ENCODE results near the gene MTUS2. TPM values are rescaled to one million over a fixed set of nuclear protein-coding genes. Genes with fewer than 3 reads are reported as not detected.

Gene MTUS2
- total RNA-seq, 1 experiment from 2014 or later = 0.17 TPM

GRCh38 chr13:29435125-29435911 lies 615.2 kb downstream of the MTUS2 start:
- no peak overlapping the region for H3K4me3 ChIP-seq (ENCODE audit: insufficient read depth, low read depth, low read length)
- no peaks in the 10 kb centered on the region for H3K36me3 ChIP-seq (replicated peaks; ENCODE audit: control insufficient read depth, insufficient read depth, low read length)
- H3K27me3 ChIP-seq (ENCODE audit: control insufficient read depth, insufficient read depth, low read length) = no peaks in the 10 kb centered on the region
- no peak for DNase-seq

GRCh38 chr13:29436291-29436690 lies 616.2 kb downstream of the MTUS2 start:
- no peak overlapping the region for H3K4me3 ChIP-seq (ENCODE audit: insufficient read depth, low read depth, low read length)
- no peaks in the 10 kb centered on the region for H3K27me3 ChIP-seq (ENCODE audit: control insufficient read depth, insufficient read depth, low read length)
- no peak for DNase-seq
- no peaks in the 10 kb centered on the region for H3K36me3 ChIP-seq (replicated peaks; ENCODE audit: control insufficient read depth, insufficient read depth, low read length)

GRCh38 chr13:29436721-29437280 lies 616.7 kb downstream of the MTUS2 start:
- Histone ChIP-seq H3K27me3 (ENCODE audit: control insufficient read depth, insufficient read depth, low read length) (no peaks in the 10 kb centered on the region), H3K36me3 (replicated peaks; ENCODE audit: control insufficient read depth, insufficient read depth, low read length) (no peaks in the 10 kb centered on the region), H3K4me3 (ENCODE audit: insufficient read depth, low read depth, low read length) (no peak overlapping the region)
- no peak for DNase-seq

GRCh38 chr13:29438769-29439168 lies 618.6 kb downstream of the MTUS2 start:
- Histone ChIP-seq H3K36me3 (replicated peaks; ENCODE audit: control insufficient read depth, insufficient read depth, low read length) (no peaks in the 10 kb centered on the region), H3K4me3 (ENCODE audit: insufficient read depth, low read depth, low read length) (no peak overlapping the region), H3K27me3 (ENCODE audit: control insufficient read depth, insufficient read depth, low read length) (no peaks in the 10 kb centered on the region)
- no peak for DNase-seq

GRCh38 chr13:29439601-29440388 lies 619.7 kb downstream of the MTUS2 start:
- Histone ChIP-seq H3K36me3 (replicated peaks; ENCODE audit: control insufficient read depth, insufficient read depth, low read length) (no peaks in the 10 kb centered on the region), H3K27me3 (ENCODE audit: control insufficient read depth, insufficient read depth, low read length) (no peaks in the 10 kb centered on the region), H3K4me3 (ENCODE audit: insufficient read depth, low read depth, low read length) (no peak overlapping the region)
- no peak for DNase-seq

GRCh38 chr13:29441306-29441705 lies 621.2 kb downstream of the MTUS2 start:
- no peak for DNase-seq
- H3K4me3 ChIP-seq (ENCODE audit: insufficient read depth, low read depth, low read length) = no peak overlapping the region

GRCh38 chr13:29446016-29446415 lies 625.9 kb downstream of the MTUS2 start:
- no peaks in the 10 kb centered on the region for H3K27me3 ChIP-seq (ENCODE audit: control insufficient read depth, insufficient read depth, low read length)

More at GRCh38 chr13:29441306-29441705, 621.2 kb downstream of the MTUS2 start:
- H3K36me3 ChIP-seq (replicated peaks; ENCODE audit: control insufficient read depth, insufficient read depth, low read length) = no peaks in the 10 kb centered on the region
- H3K27me3 ChIP-seq (ENCODE audit: control insufficient read depth, insufficient read depth, low read length) = no peaks in the 10 kb centered on the region

GRCh38 chr13:29448174-29448573 lies 628.0 kb downstream of the MTUS2 start:
- Histone ChIP-seq H3K4me3 (ENCODE audit: insufficient read depth, low read depth, low read length) (no peak overlapping the region), H3K36me3 (replicated peaks; ENCODE audit: control insufficient read depth, insufficient read depth, low read length) (no peaks in the 10 kb centered on the region), H3K27me3 (ENCODE audit: control insufficient read depth, insufficient read depth, low read length) (no peaks in the 10 kb centered on the region)
- no peak for DNase-seq

More at GRCh38 chr13:29446016-29446415, 625.9 kb downstream of the MTUS2 start:
- no peaks in the 10 kb centered on the region for H3K36me3 ChIP-seq (replicated peaks; ENCODE audit: control insufficient read depth, insufficient read depth, low read length)
- no peak for DNase-seq
- no peak overlapping the region for H3K4me3 ChIP-seq (ENCODE audit: insufficient read depth, low read depth, low read length)

- H3K27me3 ChIP-seq (ENCODE audit: control insufficient read depth, insufficient read depth, low read length) = no peaks in the 10 kb centered on the region
- H3K36me3 ChIP-seq (replicated peaks; ENCODE audit: control insufficient read depth, insufficient read depth, low read length) = no peaks in the 10 kb centered on the region
- no peak for DNase-seq
- H3K4me3 ChIP-seq (ENCODE audit: insufficient read depth, low read depth, low read length) = no peak overlapping the region
These were observed 629.6 kb downstream of the MTUS2 start for GRCh38 chr13:29449726-29450125.

- DNase-seq = no peak
- H3K36me3 ChIP-seq (replicated peaks; ENCODE audit: control insufficient read depth, insufficient read depth, low read length) = no peaks in the 10 kb centered on the region
- no peaks in the 10 kb centered on the region for H3K27me3 ChIP-seq (ENCODE audit: control insufficient read depth, insufficient read depth, low read length)
- H3K4me3 ChIP-seq (ENCODE audit: insufficient read depth, low read depth, low read length) = no peak overlapping the region
These were observed 631.8 kb downstream of the MTUS2 start for GRCh38 chr13:29451976-29452375.

- Histone ChIP-seq H3K36me3 (replicated peaks; ENCODE audit: control insufficient read depth, insufficient read depth, low read length) (no peaks in the 10 kb centered on the region), H3K4me3 (ENCODE audit: insufficient read depth, low read depth, low read length) (no peak overlapping the region), H3K27me3 (ENCODE audit: control insufficient read depth, insufficient read depth, low read length) (no peaks in the 10 kb centered on the region)
- no peak for DNase-seq
These were observed 632.9 kb downstream of the MTUS2 start for GRCh38 chr13:29452773-29453616.

- no peaks in the 10 kb centered on the region for H3K27me3 ChIP-seq (ENCODE audit: control insufficient read depth, insufficient read depth, low read length)
- no peak for DNase-seq
- no peak overlapping the region for H3K4me3 ChIP-seq (ENCODE audit: insufficient read depth, low read depth, low read length)
- no peaks in the 10 kb centered on the region for H3K36me3 ChIP-seq (replicated peaks; ENCODE audit: control insufficient read depth, insufficient read depth, low read length)
These were observed 633.5 kb downstream of the MTUS2 start for GRCh38 chr13:29453617-29454011.

GRCh38 chr13:29454931-29455481 lies 634.9 kb downstream of the MTUS2 start:
- H3K4me3 ChIP-seq (ENCODE audit: insufficient read depth, low read depth, low read length) = no peak overlapping the region
- DNase-seq = peak; percentile 69
- H3K27me3 ChIP-seq (ENCODE audit: control insufficient read depth, insufficient read depth, low read length) = no peaks in the 10 kb centered on the region
- no peaks in the 10 kb centered on the region for H3K36me3 ChIP-seq (replicated peaks; ENCODE audit: control insufficient read depth, insufficient read depth, low read length)

- Histone ChIP-seq H3K27me3 (ENCODE audit: control insufficient read depth, insufficient read depth, low read length) (no peaks in the 10 kb centered on the region), H3K36me3 (replicated peaks; ENCODE audit: control insufficient read depth, insufficient read depth, low read length) (no peaks in the 10 kb centered on the region)
- no peak for DNase-seq
These were observed 636.3 kb downstream of the MTUS2 start for GRCh38 chr13:29456419-29456818.

More at GRCh38 chr13:29456419-29456818, 636.3 kb downstream of the MTUS2 start:
- no peak overlapping the region for H3K4me3 ChIP-seq (ENCODE audit: insufficient read depth, low read depth, low read length)

Measured in H7 (cell line).